ENCODE data around the gene CFAP46. TPM values are rescaled to one million over a fixed set of nuclear protein-coding genes. Genes with fewer than 3 reads are reported as not detected.

CFAP46 gene
- total and polyA plus RNA-seq, 2 of the 4 experiments (the other 2 are of a cell fraction) = 1.3 to 1.8 TPM

GRCh38 chr10:132912713-132913558 lies 29.4 kb downstream of the CFAP46 start:
- Histone ChIP-seq H2AFZ (replicated peaks; ENCODE audit: low read length, poor library complexity) (no peak overlapping the region), H4K5ac (ENCODE audit: low read depth, low read length) (no peak overlapping the region), H4K8ac (ENCODE audit: low read depth in 2 of 2, low read length in 2 of 2) (no peak overlapping the region), H4K91ac (ENCODE audit: insufficient read depth, low read depth, low read length) (no peak overlapping the region), H3K79me1 (ENCODE audit: low read depth in 1 of 2, low read length in 2 of 2) (no peaks in the 10 kb centered on the region), H4K20me1 (ENCODE audit: insufficient read depth, low read length) (no peaks in the 10 kb centered on the region), H3K9me3 (ENCODE audit: control insufficient read depth, insufficient read depth, low read length) (no peaks in the 10 kb centered on the region), H2AK5ac (ENCODE audit: low read depth, low read length) (no peak overlapping the region), H3K36me3 (ENCODE audit: control insufficient read depth, insufficient read depth, low read length) (no peaks in the 10 kb centered on the region), H2BK15ac (ENCODE audit: low read depth, low read length) (no peak overlapping the region), H3K56ac (ENCODE audit: extremely low read depth, insufficient read depth, low read length) (no peak overlapping the region), H2BK5ac (ENCODE audit: low read depth, low read length, poor library complexity, severe bottlenecking) (no peak overlapping the region), H3K4ac (ENCODE audit: low read depth, low read length) (no peak overlapping the region), H2AK9ac (replicated peaks; ENCODE audit: low read depth, low read length, poor library complexity) (no peak overlapping the region), H3K4me3 (ENCODE audit: insufficient read depth, low read depth, low read length) (no peak overlapping the region), H3K14ac (replicated peaks; ENCODE audit: low read depth, low read length) (no peak overlapping the region), H3K4me2 (ENCODE audit: low read depth, low read length) (no peak overlapping the region), H3K27ac (ENCODE audit: insufficient read depth, low read length) (no peak overlapping the region), H2BK20ac (ENCODE audit: low read depth, low read length) (no peak overlapping the region), H2BK120ac (ENCODE audit: low read depth, low read length) (no peak overlapping the region), H3K18ac (ENCODE audit: low read depth, low read length) (no peak overlapping the region), H3K9me1 (ENCODE audit: insufficient read depth, low read length) (no peaks in the 10 kb centered on the region), H3K4me1 (ENCODE audit: control insufficient read depth, insufficient read depth, low read length) (no peaks in the 10 kb centered on the region), H3K9ac (ENCODE audit: low read depth, low read length) (no peak overlapping the region), H3K27me3 (ENCODE audit: control insufficient read depth, insufficient read depth, low read length) (no peaks in the 10 kb centered on the region; the same call in 1 of the 2 replicates), H3K23ac (ENCODE audit: low read depth, low read length) (no peak overlapping the region)
- ChIA-PET CTCF (no interaction called here), POLR2A (ENCODE audit: unreplicated experiment) (no interaction called here)
- TF ChIP-seq CHD1 (IDR thresholded peaks at IDR 0.05; ENCODE audit: low read depth, low read length) (no peak), RAD21 (IDR thresholded peaks at IDR 0.05; ENCODE audit: low read length) (no peak), NFE2L2 (IDR thresholded peaks at IDR 0.05; ENCODE audit: low read depth, low read length) (no peak), CTCF (conservative IDR thresholded peaks at IDR 0.05; ENCODE audit: low read depth, low read length) (no peak), MXI1 (IDR thresholded peaks at IDR 0.05; ENCODE audit: borderline replicate concordance, low read depth, low read length) (no peak), MAZ (IDR thresholded peaks at IDR 0.05; ENCODE audit: borderline replicate concordance, low read depth, low read length) (no peak), POLR2A (IDR thresholded peaks at IDR 0.05; ENCODE audit: low read depth, low read length) (no peak), BHLHE40 (IDR thresholded peaks at IDR 0.05; ENCODE audit: low read depth, low read length) (no peak), MAFK (IDR thresholded peaks at IDR 0.05; ENCODE audit: low read depth, low read length) (no peak), RCOR1 (IDR thresholded peaks at IDR 0.05; ENCODE audit: insufficient replicate concordance, low read length) (no peak), FOS (IDR thresholded peaks at IDR 0.05; ENCODE audit: low read depth, low read length) (no peak), CEBPB (IDR thresholded peaks at IDR 0.05; ENCODE audit: low read depth, low read length) (no peak), USF2 (IDR thresholded peaks at IDR 0.05; ENCODE audit: low read depth, low read length) (no peak), RFX5 (IDR thresholded peaks at IDR 0.05; ENCODE audit: low read depth, low read length) (no peak)
- BruUV-seq (replicated peaks) = no TSS peak
- WGBS, 2 experiments (ENCODE audit: extremely low coverage in 2 of 2, insufficient read length in 1 of 2) = 73% methylated on average over 36 of the region's 46 CpGs; no CpG with 5 or more reads in 1 of the 2 experiments
- in situ Hi-C loops (cut with MboI; ENCODE audit: low sequenced_read_pairs) (no loop called here), dilution Hi-C loops (cut with HindIII; ENCODE audit: low sequenced_read_pairs, unreplicated experiment) (no loop called here), intact Hi-C loops (cut with micrococcal nuclease) (no loop called here)
- ATAC-seq (ENCODE audit: low read depth) = no peak
- no peak for DNase-seq
